Stimulated activated CD8-positive, alpha-beta memory T cell treated with anti-CD3 and anti-CD28 coated beads, Interleukin-4, amount 100 ng/mL, for 24 hours (primary cell): ENCODE measurements around the gene RAPGEF6.
A peak's percentile ranks its signal among the peaks of the same experiment; 100 is the strongest.
"Not testable (repeated sequence)": the region's sequence is repeated elsewhere in the genome, so short reads cannot be mapped to it uniquely, and the experiment has no call there.

Experiments
- DNase-seq: peaks from one replicate; pipeline ENCODE4 v3.0.0-alpha.2; 2020; ENCODE audit warnings: low read depth

RAPGEF6 gene

DNA sequence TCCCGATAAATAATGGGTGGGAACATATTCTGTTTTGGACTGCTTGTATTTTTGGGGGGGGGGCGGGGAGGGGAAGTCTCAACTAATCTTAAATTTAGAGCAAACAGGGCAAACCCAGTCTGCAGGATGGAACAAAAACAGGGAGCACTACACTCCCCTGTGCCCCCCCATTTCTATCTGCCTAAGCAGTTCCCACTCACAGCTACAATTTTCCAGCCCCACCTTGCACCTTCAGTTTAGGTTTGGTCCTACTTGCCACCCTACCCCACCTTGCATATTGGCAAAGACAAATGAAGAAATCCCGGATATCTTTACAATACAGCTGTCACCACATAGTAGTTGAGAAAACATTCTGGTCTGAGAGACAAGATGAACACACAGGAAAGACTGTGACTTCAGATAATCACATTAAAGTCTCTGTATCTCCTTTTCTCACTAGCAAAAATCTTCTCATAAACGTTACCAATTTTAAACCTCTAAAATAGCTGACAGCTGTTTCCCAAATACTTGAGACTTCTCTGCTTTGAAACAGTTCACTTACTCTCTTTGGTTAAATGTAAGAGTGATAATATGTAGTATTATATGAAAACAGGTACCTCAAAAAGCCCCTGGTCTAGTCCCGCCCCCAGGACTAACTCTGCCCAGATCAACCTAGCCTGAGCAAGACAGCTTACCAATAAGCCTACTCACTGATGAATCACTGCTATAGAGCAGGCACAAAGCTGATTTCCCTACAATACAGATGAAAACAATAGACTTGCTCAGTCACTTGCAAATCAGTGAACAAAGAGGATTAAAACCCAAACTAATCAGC is 5.2 kb upstream of the RAPGEF6 start:
- peak; percentile 34 for DNase-seq

- no peak for DNase-seq
Measured at GRCh38 chr5:131639148-131639547, 4.1 kb upstream of the RAPGEF6 start.

DNA sequence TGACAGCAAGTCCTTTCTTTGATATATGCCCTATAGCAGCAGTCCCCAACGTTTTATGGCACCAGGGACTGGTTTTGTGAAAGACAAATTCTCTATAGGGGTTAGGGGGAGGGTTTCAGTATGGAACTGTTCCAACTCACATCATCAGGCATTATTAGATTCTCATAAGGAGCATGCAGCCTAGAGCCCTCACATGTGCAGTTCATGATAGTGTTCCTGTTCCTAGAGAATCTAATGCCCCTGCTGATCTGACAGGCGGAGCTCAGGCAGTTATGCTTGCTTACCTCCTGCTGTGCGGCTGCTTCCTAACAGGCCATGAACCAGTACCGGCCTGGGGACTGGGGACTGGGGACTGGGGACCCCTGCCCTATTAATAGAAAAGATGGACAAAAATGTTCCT is 2.7 kb upstream of the RAPGEF6 start:
- DNase-seq, result no peak

DNA sequence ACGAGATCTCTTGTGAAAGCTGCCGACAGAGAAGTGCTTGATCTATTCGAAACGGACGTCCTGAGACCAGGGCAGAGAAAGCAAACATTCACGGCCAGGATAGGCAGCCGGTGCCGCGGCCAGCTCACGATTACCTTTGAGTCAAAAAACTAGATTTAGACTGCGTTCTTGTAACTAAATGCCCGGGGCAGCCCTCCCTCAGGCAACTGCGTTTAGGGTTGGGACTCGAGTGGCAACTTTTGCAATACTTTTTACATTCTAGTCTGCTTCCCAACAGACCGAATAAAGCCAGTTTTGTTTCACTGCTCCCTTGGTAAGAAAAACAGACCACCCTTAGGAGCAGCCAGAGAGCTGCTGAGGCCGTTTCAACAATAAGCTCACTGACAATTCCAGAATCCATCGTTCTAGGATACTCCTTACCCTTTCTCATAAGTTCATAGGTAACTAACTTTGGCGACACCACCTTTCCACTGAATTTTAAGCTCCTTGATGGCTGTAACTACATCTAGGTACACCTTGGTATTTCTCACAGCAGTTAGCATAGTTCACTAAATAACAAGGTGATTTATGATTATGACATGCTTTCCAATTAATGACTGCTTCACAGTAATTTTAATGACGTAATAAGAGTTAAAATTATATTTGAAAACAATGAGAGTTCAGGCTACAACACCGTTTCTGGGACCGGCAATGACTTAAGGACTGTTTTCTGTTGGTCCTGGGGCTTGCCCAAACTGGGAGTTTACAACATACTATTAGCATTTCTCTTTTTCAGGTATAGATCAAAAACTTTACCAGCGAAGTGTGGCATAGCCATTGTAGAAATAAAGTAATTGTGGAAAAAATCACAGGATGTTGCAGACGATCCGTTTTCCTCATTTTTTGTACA is 899 bp upstream of the RAPGEF6 start:
- DNase-seq, result no peak

DNA sequence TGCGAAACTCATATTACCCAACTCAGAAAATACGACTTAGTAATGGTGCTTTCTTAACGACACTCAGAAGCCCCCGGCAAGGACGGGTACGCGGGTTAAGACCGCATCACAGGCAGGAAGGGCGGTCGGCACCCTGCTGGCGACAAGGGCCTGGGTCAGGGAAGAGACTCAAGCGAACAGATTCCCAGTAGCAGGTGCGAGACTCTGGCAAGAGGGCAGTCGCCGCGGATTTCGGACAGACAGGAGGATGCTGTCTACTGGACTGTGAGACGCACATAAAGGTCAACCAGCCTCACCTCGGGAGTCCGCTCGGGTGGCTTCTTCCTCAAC is 398 bp downstream of the RAPGEF6 start:
- DNase-seq, result peak; percentile 38

DNA sequence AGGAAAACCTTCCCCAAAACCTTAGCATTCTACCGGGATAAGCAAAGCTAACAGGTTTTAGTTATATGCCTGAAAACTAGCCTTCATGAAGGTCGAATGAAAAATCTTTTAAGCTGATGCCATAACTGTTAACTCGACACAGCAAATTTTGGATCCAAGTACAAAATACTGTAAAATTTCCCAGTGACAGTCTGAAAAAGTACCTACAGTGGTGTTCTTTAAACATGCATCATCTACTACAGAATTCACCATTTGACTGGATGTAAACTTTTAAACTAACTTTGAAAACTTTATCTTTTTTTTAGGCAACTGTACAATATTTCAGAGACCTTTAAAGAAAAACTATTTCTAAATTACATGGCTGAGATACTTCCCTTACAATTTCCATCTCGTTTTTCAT is 791 bp downstream of the RAPGEF6 start:
- no peak for DNase-seq

DNA sequence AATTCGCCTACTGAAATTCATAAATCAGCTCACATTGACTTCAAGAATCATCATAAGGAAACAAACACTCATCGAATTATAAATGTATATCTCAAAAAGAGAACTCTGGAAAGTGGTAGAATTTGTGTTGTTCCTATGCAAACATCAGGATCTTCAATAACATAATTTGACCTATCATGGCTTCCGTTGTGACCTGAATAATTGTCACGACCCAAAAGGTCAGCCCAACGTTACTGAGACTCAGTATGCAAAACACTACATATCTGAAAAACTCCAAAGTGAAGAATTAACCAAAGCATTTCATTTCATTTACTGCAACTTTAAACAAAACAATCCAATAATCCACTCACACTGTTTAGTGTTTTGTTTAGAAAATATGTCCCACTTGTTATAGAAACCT is 1.2 kb downstream of the RAPGEF6 start:
- DNase-seq, result no peak

DNA sequence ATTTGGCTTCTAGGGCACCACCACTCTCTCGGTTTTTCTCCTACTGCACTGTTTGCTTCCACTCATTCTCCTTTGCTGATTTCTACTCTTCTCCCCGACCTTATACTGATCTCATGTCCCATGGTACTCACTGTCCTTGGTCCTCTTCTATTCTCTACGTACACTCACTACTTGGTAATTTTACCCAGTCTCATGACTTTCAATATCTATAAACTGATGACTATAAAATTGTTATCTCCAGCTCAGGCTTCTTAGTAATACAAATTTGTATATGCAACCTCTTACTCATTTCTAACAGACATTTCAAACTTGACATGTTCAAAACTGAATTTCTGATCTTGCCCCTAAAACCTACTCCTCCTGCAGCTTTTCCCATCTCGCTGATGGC is 4.1 kb downstream of the RAPGEF6 start:
- DNase-seq, result no peak

GRCh38 chr5:131630208-131630962 is 4.6 kb downstream of the RAPGEF6 start:
- DNase-seq, result no peak

GRCh38 chr5:131628990-131629389 is 6.0 kb downstream of the RAPGEF6 start:
- no peak for DNase-seq

- no peak for DNase-seq
Measured at GRCh38 chr5:131627207-131627865, 7.7 kb downstream of the RAPGEF6 start.

DNA sequence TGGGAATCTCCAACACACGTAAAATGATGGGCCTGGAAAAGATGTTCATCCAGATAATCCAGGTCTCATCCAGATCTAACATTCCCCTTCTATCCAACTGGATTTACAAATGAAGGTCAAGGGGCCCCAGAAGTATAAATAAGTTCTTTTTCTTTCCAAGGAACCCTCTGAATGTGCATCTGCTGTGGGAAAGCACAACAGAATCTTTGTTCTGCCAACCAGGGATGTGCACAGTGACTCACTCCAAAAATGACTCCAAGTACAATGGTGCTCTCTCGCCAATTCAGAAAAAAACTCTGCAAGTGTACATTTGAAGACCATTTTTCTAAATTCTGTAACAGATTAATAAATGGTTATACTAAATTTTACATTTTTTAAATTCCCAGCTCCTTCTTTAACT is 12.4 kb downstream of the RAPGEF6 start:
- no peak for DNase-seq

DNA sequence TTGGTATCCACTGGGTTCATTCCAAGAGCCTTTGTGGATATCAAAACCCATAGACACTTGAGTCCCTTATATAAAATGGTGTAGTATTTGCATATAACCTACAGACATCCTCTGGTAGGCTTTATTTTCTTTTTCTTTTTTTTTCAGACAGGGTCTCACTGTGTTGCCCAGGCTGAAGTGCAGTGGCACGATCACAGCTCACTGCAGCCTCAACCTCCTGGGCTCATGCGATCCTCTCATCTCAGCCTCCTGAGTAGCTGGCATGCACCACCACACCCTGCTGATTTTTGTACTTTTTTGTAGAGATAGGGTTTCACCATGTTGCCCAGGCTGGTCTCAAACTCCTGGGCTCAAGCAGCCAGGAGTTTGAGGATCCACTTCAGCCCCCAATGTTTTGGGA is 13.9 kb downstream of the RAPGEF6 start:
- not testable (repeated sequence) for DNase-seq

DNA sequence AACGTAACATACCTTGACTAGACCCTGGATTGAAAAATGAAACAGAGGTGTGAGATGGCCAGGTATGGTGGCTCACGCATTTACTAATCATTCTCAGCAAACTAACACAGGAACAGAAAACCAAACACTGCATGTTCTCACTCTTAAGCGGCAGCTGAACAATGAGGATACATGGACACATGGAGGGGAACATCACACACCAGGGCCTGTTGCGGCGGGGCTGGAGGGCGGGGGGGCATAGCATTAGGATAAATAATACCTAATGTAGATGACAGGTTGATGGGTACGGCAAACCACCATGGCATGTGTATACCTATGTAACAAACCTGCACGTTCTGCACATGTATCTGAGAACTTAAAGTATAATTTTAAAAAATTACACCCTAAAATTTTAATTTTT is 15.9 kb downstream of the RAPGEF6 start:
- no peak for DNase-seq

DNA sequence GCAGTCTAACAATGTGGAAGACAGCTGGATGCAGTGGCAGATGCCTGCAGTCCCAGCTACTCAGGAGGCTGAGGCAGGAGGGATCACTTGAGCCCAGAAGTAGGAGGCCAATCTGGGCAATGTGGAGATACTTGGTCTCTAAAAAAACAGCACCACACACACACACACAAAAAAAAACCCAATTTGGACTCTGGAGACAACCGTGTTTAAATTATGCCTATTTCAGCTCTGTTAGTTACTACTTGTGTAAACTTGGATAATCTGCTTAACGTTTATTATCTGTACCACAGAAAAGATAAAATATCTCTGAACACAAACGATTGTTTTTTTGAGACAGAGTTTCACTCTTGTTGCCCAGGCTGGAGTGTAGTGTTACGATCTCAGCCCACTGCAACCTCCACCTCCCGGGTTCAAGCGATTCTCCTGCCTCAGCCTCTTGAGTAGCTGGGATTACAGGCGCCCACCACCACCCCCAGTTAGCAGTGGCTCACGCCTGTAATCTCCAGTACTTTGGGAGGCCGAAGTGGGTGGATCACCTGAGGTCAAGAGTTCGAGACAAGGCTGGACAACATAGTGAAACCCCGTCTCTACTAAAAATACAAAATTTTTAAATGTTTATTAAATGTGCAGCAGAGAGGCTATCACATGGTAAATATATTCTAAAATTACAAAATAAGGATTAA is 17.7 kb downstream of the RAPGEF6 start:
- DNase-seq, result no peak

DNA sequence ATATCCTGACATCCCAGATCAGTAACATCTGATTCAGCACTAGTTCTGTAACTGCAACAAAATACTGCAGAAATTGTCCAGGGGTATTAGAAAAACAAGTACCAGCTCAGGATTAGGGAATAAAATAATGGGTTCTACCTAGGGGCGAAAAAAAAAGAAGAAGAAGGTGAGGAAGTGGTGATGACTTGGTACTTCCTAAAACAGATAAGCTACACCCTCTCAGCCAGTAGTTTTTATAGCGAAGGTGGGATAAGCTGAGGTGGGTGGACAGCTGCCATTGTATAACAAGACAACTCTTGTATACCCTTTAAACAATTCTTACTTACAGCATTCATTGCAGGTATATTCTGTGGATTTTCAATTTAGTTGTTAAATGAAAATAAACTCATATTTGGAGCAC is 19.1 kb downstream of the RAPGEF6 start:
- DNase-seq, result no peak

GRCh38 chr5:131613423-131613822 is 21.6 kb downstream of the RAPGEF6 start:
- DNase-seq, result no peak

- no peak for DNase-seq
Measured at GRCh38 chr5:131611064-131611381, 24.0 kb downstream of the RAPGEF6 start.

DNA sequence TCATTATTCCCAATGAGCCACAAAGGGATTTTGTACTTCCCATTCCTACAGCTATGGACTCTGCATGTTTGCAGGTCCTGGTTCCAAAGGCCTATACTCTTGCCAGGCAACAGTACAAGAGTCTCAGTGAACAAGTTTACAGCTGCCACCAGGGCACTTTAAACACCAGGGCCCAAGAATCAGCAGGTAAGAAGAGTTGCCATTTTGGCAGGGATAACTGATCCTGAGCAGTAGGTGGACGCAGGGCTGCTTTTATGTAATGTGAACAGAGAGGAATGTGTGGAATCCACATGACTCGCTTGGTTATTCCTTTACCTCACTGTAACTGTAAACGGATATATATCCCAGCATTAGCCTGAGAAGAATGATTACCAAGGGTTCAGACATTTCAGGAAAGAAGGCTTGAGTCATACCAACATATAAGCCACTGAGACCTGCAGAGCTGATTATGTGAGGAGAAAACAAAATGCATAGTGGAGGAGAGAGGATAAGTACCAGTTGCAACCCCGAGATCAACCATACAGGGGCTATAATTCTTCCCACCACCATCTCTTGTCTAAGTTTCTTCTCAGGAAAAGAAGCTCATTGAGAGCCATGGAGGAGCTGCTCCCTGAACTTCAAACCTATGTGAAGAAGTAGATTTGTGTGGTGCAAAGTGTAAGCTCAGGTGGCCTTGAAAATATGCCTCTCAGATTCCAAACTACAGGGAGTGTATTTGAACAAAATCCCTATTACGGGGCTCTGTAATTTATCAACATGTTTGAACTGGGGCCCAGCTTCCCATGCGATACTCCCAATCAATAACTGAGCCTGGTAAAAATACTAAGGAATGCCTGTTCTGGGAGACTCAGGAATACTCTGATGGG is 24.6 kb downstream of the RAPGEF6 start:
- DNase-seq, result no peak

DNA sequence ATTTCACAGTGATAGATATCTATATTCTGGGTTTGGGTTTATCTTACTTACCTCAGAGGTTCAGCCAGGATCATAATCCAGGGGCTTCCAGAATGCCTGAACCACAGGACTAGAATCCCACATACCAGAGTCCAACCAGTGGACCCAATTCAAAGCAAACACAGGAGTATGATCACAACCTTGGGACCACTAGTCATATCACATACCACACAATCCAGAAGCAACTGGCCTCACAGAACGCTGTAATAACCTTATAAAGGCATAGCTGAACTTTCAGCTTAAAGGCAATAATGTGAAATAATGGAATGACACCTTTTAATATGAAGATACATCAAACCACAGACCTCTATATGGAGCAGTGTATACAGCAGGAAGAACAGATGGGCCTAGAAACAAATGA is 25.3 kb downstream of the RAPGEF6 start:
- no peak for DNase-seq

GRCh38 chr5:131608597-131608996 is 26.4 kb downstream of the RAPGEF6 start:
- no peak for DNase-seq
